Ovary (tissue), 9 donors: ENCODE results near the gene GLB1L2. TPM values are rescaled to one million over a fixed set of nuclear protein-coding genes. Genes with fewer than 3 reads are reported as not detected.

Source experiments
- DNase-seq, 5 donors: peaks; one replicate each; pipeline ENCODE4 v3.0.0-alpha.2; 2019 to 2020
- H3K27ac ChIP-seq, 2 donors: fragments of 200-600 bp; one replicate each; pipeline versions ENCODE4 v1.5.1 to v1.8.0; 2019 to 2022
- H3K27me3 ChIP-seq: fragments of 200-600 bp; one replicate; pipeline ENCODE4 v1.8.0; 2022
- H3K36me3 ChIP-seq: fragments of 200-600 bp; sonication (generic); one replicate; pipeline ENCODE4 v1.5.1; 2019
- H3K4me1 ChIP-seq: one replicate; pipeline ENCODE4 v1.8.1; 2013; ENCODE audit warnings: mild to moderate bottlenecking, moderate library complexity; ENCODE audit not compliant: insufficient read depth
- H3K4me3 ChIP-seq: fragments of 200-600 bp; sonication (generic); one replicate; pipeline ENCODE4 v1.5.1; 2017
- H3K9me3 ChIP-seq, 2 donors: fragments of 200-600 bp in 1 of 2; sonication (generic) in 1 of 2; one replicate each; pipeline versions ENCODE4 v1.5.1 to v1.8.1; 2013 to 2019; ENCODE audit warnings: mild to moderate bottlenecking in 1 of 2, moderate library complexity in 1 of 2
- EP300 ChIP-seq: sonication (generic); formaldehyde crosslinking; IDR thresholded peaks from one replicate; pipeline ENCODE4 v1.6.1; 2017; ENCODE audit warnings: antibody characterized with exemption
- POLR2A ChIP-seq: fragments of 450-650 bp; IDR thresholded peaks from one replicate; pipeline ENCODE4 v1.6.1; 2017; ENCODE audit warnings: antibody characterized with exemption, mild to moderate bottlenecking, moderate library complexity
- WGBS, 3 donors: extraction: QIAGEN DNeasy Blood & Tissue Kit in 1 of 3; methylation state at CpG; one replicate each; pipeline versions ENCODE4 v1.1.5 to v1.1.7; 2013 to 2017; 5-methylcytosine and 5-hydroxymethylcytosine counted together
- intact Hi-C, 4 donors: fragments of 100-400 bp; cut with DNase I; formaldehyde crosslinking; loops; one replicate each; pipeline versions ENCODE4 v1.11.0 to v1.15.1; 2022 to 2023
- polyA plus RNA-seq, 2 donors: library from polyadenylated mRNA; stranded (reverse); fragments of 200-250 nt in 1 of 2; fragments of 350-450 nt in 1 of 2; fragmentation: Illumina TruSeq in 1 of 2; extraction: RNeasy Lipid Tissue Mini Kit (QIAGEN cat#74804) in 1 of 2; gene quantifications; one replicate each; pipeline ENCODE4 v1.2.3, GENCODE V29; 2013 to 2014
- total RNA-seq, 7 donors: library from RNA; depleted of rRNA in 2 of 7; stranded (reverse); fragments of >200 nt in 2 of 7; fragmentation: NEBNext Ultra II Directional in 3 of 7; extraction: Animal tissue kit (Norgen Biotek cat#: 25700) in 3 of 7; gene quantifications; one replicate each; pipeline versions ENCODE4 v1.1.0 to v1.2.4, GENCODE V29; 2016 to 2023
- TF ChIP-seq, protein P1 (sequence below), 3 donors: fragments of 450-650 bp in 2 of 3; fragments of 200-600 bp in 1 of 3; IDR thresholded peaks; one replicate each; pipeline versions ENCODE4 v1.5.1 to v1.8.0; 2016 to 2022; ENCODE audit warnings: antibody characterized with exemption in 3 of 3, mild to moderate bottlenecking in 1 of 3
- donor health status: DM: no; HTN: no; CAD: no; lungs with moderate emphysema.
- donor health status: DM: no; HTN: no; CAD: no.
- donor health status: Bipolar disorder and iron deficiency.
- donor health status: DM: yes; HTN: yes; CAD: no.
- donor health status: DM: no; HTN: no; CAD: no.
- donor health status: DM: yes; HTN: yes; CAD: no.

The GLB1L2 gene
- total and polyA plus RNA-seq, 9 donors = 9.8 to 24.6 (median 15.6) TPM

DNA sequence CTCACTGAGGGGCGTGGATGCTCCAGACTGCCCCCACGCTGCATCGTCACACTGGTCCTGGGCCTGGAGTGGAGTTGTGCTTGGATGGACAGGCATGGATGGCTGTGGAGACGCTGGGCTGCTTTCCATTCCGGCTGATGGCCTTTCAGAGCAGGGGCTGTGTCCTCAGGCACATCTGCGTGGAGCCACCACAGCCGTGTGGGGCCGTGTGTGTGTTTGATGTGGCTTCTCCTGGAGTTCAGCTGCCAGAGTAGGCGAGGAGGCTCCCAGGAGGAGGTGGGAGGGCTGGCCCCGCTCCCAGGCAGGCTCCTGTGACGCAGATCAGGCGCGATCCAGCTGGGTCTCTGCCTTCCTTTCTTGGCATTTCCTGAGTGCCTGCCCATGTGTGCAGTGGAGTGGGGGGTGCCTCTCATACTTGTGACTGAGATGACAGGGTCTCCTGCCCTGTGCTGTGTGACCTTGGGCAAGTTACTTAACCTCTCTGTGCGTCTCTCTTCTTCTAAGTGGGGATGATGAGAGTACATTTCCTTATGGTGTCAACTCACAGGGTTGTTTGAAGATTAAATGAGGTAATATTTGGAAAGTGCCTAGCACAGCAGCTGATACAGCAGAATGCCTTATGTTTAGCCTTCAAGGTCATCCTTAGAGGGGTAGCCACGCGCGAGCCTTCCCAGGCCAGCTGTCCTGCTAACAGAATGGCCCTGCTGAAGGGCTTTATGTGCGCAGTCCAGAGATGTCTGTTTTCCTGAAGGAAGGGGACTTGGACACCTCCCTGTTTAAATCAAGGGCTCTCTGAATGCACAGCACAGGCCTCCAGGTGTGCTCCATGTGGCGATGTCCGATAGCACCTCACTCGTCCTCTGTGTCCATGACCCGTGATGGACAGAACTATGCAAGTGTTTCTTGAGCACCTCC, 33.5 kb downstream of the GLB1L2 start:
- WGBS, 3 donors = 43 to 57% (median 49%) methylated on average over 21 to 22 of the region's 22 CpGs

DNA sequence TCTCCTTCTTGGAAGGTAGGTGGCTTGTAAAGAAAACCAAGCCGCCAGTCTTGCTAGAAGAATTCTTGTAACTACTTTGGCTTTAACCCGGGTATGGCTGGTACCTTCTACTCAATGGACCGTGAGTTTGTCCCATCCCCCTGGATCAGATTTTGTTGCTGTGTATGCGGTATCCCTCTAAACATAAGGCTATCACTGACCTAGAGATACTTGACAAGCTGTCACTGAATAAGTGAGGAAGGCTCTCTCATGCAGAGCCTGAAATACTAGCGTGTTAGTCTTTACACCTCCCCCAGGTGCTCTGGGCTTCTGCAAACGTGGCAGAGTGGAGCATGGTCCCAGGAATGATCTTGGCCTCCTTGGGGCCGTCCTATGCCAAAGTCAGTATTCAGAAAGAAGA, 34.5 kb downstream of the GLB1L2 start:
- intact Hi-C loops = no loop called here
- 69 to 73% (median 71%) methylated on average over 7 of the region's 7 CpGs for WGBS, 3 donors

More for the DNA sequence above, 33.5 kb downstream of the GLB1L2 start:
- H3K36me3 ChIP-seq = no peaks in the 10 kb centered on the region
- intact Hi-C loops = no loop called here
- no peak for TF ChIP-seq EP300
- TF ChIP-seq POLR2A = no peak
- TF ChIP-seq, protein P1, sequence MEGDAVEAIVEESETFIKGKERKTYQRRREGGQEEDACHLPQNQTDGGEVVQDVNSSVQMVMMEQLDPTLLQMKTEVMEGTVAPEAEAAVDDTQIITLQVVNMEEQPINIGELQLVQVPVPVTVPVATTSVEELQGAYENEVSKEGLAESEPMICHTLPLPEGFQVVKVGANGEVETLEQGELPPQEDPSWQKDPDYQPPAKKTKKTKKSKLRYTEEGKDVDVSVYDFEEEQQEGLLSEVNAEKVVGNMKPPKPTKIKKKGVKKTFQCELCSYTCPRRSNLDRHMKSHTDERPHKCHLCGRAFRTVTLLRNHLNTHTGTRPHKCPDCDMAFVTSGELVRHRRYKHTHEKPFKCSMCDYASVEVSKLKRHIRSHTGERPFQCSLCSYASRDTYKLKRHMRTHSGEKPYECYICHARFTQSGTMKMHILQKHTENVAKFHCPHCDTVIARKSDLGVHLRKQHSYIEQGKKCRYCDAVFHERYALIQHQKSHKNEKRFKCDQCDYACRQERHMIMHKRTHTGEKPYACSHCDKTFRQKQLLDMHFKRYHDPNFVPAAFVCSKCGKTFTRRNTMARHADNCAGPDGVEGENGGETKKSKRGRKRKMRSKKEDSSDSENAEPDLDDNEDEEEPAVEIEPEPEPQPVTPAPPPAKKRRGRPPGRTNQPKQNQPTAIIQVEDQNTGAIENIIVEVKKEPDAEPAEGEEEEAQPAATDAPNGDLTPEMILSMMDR (IDR thresholded peaks at IDR 0.05) = no peak
- peak in 1 of 5 donors; percentile 21 for DNase-seq
- H3K27ac ChIP-seq = no peak overlapping the region
- no peaks in the 10 kb centered on the region for H3K27me3 ChIP-seq
- H3K4me3 ChIP-seq = no peak overlapping the region
- H3K4me1 ChIP-seq = no peaks in the 10 kb centered on the region
- H3K9me3 ChIP-seq = no peaks in the 10 kb centered on the region

DNA sequence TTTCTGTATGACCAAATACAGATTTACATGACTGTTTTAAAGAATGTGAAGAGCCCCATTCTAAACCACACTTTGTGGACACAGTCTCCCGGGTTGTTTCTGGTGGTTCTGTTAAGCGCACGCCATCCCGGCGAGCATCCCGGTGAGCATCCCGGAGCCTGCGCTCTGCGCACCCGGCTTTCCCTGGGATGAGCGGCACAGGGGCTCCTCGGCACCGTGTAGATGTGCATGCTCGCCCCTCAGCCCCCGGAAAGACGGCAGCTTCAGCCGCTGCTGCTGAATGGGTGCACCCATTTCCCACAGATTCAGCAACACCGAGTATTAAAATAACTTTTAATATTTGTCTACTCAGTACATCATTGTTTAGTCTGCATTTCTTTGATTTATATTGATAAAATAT, 36.0 kb downstream of the GLB1L2 start:
- Histone ChIP-seq H3K4me3 (no peak overlapping the region), H3K27me3 (no peaks in the 10 kb centered on the region), H3K9me3 (no peaks in the 10 kb centered on the region), H3K27ac (no peak overlapping the region), H3K4me1 (no peaks in the 10 kb centered on the region), H3K36me3 (no peaks in the 10 kb centered on the region)
- intact Hi-C loops = no loop called here
- no peak for DNase-seq
- WGBS, 3 donors = 89 to 95% (median 93%) methylated on average over 18 of the region's 18 CpGs
- TF ChIP-seq, protein P1 (IDR thresholded peaks at IDR 0.05) = no peak
- TF ChIP-seq EP300 (no peak), POLR2A (no peak)

More for the DNA sequence above, 34.5 kb downstream of the GLB1L2 start:
- no peak overlapping the region for H3K4me3 ChIP-seq
- no peaks in the 10 kb centered on the region for H3K4me1 ChIP-seq
- H3K9me3 ChIP-seq = no peaks in the 10 kb centered on the region
- H3K36me3 ChIP-seq = no peaks in the 10 kb centered on the region
- no peak overlapping the region for H3K27ac ChIP-seq
- no peaks in the 10 kb centered on the region for H3K27me3 ChIP-seq
- DNase-seq = no peak
- TF ChIP-seq POLR2A (no peak), EP300 (no peak)
- TF ChIP-seq, protein P1 (IDR thresholded peaks at IDR 0.05) = no peak

DNA sequence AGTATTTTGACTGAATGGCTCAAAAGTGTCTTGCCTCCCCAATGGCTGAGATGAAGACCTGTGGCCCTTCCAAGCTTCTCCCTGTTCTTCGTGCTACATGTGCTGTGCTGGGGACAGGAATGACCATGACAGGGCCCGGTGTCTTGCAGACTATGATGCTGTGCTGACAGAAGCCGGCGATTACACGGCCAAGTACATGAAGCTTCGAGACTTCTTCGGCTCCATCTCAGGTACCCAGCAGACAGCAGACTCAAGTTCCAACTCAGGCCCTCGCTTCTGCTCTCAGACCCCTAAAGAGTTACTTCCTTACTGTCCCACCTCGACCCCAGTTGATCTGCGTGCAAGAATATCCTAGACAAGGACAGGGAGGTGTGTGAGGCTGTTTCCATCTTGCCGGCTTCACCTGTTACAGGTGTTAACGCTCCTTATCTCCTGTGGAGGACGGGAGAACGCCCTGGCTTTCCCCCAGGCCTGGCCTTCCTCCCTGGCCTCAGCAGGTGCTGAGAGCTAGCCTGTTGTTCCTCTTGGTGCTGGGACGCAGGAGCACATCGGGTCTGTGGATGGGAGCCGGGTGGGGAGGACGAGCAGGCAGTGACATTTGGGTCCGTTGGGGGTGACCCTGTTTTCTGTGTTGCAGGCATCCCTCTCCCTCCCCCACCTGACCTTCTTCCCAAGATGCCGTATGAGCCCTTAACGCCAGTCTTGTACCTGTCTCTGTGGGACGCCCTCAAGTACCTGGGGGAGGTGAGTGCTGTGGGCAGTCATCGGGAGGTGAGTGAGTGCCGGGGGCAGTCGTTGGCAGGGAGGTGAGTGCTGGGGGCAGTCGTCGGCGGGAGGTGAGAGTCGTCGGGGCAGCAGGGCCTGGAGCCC, 38.1 kb downstream of the GLB1L2 start:
- TF ChIP-seq, protein P1 (IDR thresholded peaks at IDR 0.05) = no peak
- TF ChIP-seq POLR2A = no peak
- no peak for TF ChIP-seq EP300
- peak in 1 of 5 donors; percentile 21 for DNase-seq
- H3K4me1 ChIP-seq = no peaks in the 10 kb centered on the region
- H3K27me3 ChIP-seq = no peaks in the 10 kb centered on the region
- no peaks in the 10 kb centered on the region for H3K9me3 ChIP-seq
- WGBS, 3 donors = 79 to 83% (median 80%) methylated on average over 30 of the region's 30 CpGs
- H3K4me3 ChIP-seq = no peak overlapping the region
- H3K36me3 ChIP-seq = no peaks in the 10 kb centered on the region
- no peak overlapping the region for H3K27ac ChIP-seq
- intact Hi-C loops = no loop called here
